ENCODE data around the gene MED17. TPM values are rescaled to one million over a fixed set of nuclear protein-coding genes. Genes with fewer than 3 reads are reported as not detected.

Gene MED17
- total and polyA plus RNA-seq, 2 of the 13 experiments (the other 11 are each of a cell fraction or from before 2014, with no cell fraction given) = 23.1 to 37.0 TPM

DNA sequence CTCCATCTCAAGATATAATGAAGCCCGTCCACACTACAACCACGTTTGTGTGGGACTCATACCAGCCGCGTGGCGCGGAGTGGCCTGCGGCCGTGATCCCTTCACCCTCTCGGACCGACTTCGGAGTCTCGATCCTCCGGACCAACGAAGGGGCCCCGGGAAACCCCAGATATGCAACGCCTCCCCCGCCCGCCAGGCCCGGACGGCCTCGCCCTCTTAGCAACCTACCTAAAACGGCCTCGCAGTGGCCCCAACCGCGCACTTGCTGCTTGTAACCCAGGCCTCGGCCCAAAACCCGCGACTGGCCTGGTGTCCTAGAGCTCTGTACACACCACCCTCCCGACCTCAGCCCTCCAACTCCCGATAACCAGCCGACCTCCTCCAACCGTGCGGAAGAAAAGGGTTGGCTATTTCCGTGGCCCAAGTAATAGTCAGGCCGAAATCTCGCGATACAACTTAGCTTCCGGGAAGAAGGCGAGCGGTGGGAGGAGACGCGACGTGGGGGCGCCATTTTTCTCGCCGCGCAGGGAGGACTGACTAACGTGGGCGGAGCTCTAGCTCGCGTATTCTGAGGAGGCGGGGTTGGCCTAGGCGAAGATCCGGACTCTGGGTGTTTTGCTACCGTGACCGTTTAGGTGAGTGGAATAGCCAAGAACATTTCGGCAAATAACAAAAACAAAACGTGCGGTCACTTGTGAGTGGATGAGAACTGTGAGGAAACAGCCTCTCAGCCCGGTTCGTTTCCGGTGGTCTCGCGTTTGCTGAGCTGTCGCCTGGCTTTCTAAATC lies 42.8 kb upstream of the MED17 start, which contains the start of the genes C11orf54 and TAF1D (continued):
- TF ChIP-seq, protein P1, sequence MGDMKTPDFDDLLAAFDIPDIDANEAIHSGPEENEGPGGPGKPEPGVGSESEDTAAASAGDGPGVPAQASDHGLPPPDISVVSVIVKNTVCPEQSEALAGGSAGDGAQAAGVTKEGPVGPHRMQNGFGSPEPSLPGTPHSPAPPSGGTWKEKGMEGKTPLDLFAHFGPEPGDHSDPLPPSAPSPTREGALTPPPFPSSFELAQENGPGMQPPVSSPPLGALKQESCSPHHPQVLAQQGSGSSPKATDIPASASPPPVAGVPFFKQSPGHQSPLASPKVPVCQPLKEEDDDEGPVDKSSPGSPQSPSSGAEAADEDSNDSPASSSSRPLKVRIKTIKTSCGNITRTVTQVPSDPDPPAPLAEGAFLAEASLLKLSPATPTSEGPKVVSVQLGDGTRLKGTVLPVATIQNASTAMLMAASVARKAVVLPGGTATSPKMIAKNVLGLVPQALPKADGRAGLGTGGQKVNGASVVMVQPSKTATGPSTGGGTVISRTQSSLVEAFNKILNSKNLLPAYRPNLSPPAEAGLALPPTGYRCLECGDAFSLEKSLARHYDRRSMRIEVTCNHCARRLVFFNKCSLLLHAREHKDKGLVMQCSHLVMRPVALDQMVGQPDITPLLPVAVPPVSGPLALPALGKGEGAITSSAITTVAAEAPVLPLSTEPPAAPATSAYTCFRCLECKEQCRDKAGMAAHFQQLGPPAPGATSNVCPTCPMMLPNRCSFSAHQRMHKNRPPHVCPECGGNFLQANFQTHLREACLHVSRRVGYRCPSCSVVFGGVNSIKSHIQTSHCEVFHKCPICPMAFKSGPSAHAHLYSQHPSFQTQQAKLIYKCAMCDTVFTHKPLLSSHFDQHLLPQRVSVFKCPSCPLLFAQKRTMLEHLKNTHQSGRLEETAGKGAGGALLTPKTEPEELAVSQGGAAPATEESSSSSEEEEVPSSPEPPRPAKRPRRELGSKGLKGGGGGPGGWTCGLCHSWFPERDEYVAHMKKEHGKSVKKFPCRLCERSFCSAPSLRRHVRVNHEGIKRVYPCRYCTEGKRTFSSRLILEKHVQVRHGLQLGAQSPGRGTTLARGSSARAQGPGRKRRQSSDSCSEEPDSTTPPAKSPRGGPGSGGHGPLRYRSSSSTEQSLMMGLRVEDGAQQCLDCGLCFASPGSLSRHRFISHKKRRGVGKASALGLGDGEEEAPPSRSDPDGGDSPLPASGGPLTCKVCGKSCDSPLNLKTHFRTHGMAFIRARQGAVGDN (CRISPR knock-in tag; IDR thresholded peaks at IDR 0.05) = peak; percentile 88
- TF ChIP-seq FOXA1 (IDR thresholded peaks at IDR 0.05) (no peak), FOXA1 (CRISPR knock-in tag; IDR thresholded peaks at IDR 0.05) (0 out of 2 replicates have a peak, but pooled peaks have one; percentile 5), RFX3 (CRISPR knock-in tag; IDR thresholded peaks at IDR 0.05) (no peak), ZNF407 (CRISPR knock-in tag; IDR thresholded peaks at IDR 0.05; ENCODE audit: not compliant biosample characterization) (no peak), EEA1 (CRISPR knock-in tag; IDR thresholded peaks at IDR 0.05; ENCODE audit: borderline replicate concordance) (no peak), NFATC3 (CRISPR knock-in tag; IDR thresholded peaks at IDR 0.05) (no peak), HMGA1 (CRISPR knock-in tag; conservative IDR thresholded peaks at IDR 0.05) (no peak), ZNF740 (CRISPR knock-in tag; IDR thresholded peaks at IDR 0.05) (no peak), ZNF44 (CRISPR knock-in tag; IDR thresholded peaks at IDR 0.05) (no peak)
- TF ChIP-seq, protein P2, sequence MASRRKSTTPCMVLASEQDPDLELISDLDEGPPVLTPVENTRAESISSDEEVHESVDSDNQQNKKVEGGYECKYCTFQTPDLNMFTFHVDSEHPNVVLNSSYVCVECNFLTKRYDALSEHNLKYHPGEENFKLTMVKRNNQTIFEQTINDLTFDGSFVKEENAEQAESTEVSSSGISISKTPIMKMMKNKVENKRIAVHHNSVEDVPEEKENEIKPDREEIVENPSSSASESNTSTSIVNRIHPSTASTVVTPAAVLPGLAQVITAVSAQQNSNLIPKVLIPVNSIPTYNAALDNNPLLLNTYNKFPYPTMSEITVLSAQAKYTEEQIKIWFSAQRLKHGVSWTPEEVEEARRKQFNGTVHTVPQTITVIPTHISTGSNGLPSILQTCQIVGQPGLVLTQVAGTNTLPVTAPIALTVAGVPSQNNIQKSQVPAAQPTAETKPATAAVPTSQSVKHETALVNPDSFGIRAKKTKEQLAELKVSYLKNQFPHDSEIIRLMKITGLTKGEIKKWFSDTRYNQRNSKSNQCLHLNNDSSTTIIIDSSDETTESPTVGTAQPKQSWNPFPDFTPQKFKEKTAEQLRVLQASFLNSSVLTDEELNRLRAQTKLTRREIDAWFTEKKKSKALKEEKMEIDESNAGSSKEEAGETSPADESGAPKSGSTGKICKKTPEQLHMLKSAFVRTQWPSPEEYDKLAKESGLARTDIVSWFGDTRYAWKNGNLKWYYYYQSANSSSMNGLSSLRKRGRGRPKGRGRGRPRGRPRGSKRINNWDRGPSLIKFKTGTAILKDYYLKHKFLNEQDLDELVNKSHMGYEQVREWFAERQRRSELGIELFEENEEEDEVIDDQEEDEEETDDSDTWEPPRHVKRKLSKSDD (CRISPR knock-in tag; IDR thresholded peaks at IDR 0.05; ENCODE audit: low read depth) = peak; percentile 63; the same call in 1 of the 2 replicates

Measured in HepG2 (cell line).